GM19397 (cell line): ENCODE results near the gene RCOR2.
"Not testable (repeated sequence)": the region's sequence is repeated elsewhere in the genome, so short reads cannot be mapped to it uniquely, and the experiment has no call there.

Experiments used
- ATAC-seq: cut with Tn5 transposase; IDR thresholded peaks from one replicate; pipeline ENCODE4 v1.9.1; 2021; ENCODE audit warnings: mild to moderate bottlenecking, moderate library complexity; ENCODE audit not compliant: unreplicated experiment

RCOR2 gene

DNA sequence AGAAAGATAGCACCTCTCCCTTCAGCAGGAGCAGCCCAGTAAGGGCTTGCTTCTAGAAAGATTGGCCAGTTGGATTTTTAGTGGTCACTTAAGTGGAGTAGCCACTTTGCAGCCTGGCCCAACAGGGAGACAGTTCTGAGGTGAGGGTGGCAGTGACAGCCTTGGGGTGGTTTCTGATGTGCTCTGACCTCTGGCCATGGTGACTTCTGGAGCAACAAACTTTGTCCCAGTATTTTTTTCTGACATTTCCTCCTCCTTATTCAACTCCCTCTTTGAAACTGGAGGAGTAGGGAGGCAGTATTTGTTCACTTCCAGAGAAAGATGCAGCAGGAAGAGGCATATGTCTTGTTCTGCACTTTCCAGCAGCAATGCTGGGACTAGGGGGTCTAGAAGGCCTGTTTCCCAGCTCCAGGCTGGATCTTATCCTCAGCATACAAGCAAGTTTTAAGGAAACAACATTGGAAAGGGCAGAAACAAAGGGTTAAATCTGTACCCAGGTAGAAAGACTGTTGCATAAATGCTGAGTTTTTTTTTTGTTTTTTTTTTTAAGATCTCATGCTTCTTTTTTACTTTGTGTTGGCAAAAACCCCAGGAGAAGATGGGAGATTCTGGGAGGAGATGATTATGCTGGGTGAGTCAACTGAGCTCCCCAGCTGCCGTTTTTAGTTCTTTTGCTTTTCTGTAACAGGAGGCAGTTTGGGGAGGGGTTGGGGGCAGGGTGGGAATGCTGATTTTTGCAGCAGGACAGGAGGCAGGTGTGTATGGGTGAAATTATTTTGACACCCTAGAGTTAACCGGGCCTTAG lies 37.2 kb downstream of the RCOR2 start:
- no peak for ATAC-seq

DNA sequence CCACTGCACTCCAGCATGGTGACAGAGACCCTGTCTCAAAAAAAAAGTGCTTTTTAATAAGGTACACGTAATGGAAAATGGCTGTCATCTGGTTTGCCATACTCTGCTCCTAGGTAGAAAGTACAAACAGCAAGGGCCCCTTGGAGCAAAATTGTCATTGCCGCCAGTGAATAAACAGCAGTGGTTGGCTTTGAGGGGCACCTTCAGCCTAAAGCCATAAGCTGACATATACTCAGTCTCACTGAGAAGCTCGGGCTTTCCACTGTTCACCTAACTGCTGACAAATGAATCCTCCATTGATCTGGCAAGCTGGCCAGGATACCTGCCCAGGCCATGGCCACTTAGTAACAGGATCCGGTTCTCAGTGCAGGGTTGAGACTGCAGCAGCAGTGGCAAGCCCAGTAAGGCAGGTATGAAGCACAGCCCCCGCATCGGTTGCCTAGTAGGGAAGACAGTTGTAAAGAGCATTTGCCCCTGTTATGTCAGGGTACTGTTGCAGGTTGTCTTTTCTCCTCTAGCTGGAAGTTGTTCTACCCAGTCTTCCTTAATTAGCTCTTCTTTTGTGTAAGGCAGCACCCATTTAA lies 39.2 kb downstream of the RCOR2 start:
- ATAC-seq: no peak

DNA sequence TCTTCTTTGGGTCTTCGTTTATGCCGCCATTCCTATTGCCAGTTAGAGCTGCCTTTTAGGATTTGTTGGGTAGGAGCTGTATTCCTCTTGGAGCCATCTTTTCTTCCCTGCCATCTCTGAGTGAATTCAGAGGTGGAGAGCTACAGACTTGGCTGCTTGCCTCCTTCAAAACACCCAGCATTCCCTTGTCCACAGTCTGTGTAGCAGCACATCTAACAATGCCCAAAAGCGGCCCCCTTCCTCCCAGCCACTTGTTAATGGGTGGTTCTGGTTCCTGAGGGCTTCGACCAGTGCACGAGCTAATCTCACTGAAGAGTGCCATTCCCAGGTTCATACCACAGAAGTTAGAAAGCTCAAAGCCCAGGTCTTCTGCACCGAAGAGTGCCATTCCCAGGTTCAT lies 40.3 kb downstream of the RCOR2 start:
- ATAC-seq: no peak

DNA sequence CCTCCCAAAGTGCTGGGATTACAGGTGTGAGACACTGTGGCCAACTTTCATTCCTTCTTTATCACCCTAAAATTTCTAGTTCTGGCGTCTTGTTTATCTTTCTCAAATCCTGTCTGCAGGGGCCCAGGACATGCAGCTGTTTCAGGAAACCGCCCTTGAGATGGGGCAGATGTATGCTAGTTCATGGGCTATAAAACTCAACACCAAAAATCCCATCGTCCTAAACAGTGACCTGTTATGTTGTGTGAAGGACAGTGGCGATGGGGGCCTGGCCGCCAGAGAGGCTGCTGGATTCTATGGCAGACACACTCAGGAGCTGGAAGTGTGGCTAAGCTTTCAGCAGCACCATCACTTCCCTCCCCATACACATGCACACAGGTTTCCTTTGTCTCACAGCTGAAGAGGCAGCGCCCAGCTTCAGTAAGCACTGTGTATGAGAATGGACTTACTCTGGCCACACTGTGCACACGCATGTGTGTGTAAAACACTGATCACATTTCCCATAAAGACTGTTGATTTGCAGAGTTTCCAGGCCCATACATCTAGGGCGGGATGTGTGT lies 41.4 kb downstream of the RCOR2 start:
- ATAC-seq: no peak

DNA sequence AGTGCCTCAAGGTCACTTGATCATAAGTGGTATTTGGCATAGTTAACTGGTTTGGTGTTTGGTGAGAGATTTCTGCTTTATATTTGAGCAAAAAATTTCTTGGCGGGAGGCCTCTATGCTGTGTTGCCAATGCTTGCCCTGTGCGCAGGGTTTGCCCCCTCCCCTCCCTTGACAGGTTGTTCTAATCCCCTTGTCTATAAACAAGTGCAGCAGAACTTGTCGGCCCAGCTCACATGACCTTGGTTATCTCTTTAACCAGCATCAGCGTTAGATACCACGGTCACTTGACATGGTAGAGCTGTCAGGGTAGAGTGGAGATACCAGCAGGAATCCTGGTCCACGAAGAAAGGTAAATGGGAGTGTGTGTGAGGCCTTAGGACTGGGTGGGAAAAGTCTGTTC lies 42.5 kb downstream of the RCOR2 start:
- ATAC-seq: no peak

DNA sequence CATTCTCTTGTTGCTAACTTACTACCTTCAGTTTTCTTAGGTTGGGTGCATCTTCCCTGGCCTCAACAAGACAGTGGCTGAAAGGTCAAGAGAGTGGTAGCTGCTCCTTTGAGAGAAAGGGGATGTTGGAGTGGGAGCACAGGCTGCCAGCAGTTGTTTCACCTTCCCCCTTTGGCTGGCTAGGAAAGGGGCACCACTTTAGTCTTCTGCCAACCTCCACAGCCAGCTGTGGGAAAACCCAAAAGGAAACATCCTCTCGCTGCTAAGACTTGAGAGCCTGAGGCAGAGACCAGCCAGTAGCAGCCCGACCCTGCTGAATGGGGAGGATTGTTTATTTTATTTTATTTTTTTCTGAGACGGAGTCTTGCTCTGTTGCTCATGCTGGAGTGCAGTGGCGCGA lies 43.7 kb downstream of the RCOR2 start:
- ATAC-seq: no peak

DNA sequence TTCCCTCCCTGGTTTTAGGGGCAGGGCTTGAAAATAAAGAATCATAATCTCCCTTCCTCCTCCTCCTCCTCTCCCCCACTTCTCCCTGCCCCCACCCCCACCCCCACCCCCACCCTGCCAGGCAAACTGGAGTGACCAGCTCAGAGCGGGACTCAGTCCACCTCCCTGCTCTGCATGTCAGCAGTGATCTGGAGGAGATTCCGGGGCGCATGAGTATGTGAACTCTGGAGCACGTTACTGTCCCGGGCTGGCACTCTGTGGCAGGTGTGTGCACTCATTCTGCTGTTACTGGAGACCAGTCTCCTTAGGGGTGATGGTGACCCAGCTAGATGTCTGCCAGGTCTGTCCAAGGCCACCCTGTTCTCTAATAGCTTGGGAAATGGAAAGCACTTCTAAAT lies 44.2 kb downstream of the RCOR2 start:
- no peak for ATAC-seq

DNA sequence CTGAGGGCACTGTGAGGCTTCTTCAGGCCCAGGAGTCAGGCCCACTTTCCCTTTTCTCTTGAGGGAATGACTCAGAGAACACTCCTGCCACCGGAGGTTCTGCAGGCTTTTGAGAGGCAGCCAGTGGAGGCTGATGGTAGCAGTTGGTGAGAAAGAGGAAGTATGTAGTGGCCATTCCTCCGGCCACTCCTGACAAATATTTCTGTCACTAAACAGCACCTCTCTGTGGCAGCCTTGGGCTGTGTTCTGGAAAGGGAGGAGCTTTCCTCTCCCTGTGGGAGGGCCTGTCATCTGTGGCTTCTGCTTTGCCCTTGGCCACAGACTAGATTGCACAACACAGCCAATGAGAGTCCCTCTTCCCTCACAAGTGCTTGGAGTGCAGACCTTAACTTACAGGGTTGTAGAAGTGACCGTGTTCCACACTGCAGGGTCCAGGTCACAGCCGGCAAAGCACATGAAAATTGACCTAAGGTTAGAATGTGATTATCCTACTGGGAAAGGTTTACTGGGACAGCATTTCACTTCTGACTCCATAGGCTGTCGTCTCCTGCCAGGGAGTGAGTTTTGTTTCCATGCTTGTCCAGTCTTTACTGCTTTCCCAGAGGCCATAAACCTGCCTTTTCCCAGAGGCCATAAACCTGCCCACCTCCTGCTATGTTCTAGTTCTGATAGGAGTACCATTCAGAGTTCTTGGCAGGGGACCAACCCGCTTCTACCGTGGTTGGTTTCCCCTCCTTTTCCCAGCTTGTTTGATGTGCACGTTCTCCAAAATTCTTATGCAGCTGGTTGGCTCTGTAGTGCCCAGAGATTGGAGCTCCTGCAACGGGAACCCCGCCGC lies 44.8 kb downstream of the RCOR2 start:
- peak; percentile 91 for ATAC-seq

DNA sequence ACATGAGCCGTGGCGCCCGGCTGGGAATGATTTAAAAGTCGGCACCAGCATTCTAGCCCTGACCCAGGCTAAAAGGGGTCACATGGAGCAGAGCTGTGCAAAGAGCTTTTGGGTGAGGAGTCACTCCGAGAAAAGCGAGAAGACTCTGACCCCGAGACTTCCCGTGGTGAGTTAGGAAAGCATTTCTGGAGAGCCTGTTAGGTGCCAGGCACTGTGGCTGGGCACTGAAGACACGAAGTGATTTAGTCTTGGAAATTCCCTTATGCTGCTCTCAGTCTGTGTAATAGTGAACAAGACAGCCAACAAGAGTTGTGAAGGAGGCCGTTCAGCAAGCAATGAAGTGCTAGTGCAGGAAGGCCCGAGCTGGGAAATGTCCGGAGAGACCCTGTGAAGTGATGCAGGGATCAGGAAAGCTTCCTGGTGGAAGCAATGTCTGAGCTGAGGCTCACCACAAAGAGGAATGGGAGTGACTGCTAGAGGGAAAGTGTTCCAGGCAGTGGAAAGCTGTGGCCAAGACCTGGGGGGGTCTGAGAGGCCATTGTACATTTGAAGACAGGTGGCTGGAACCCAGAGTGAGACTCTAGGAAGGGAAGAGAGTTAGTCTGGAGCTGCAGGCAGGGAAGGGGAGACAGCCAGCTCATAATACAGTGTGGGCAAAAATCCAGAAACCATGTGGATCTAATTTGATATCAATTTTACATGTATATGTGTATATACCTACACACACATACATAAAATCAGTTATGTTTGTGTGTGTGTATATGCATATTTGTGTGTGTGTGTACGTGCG lies 46.4 kb downstream of the RCOR2 start:
- no peak for ATAC-seq

DNA sequence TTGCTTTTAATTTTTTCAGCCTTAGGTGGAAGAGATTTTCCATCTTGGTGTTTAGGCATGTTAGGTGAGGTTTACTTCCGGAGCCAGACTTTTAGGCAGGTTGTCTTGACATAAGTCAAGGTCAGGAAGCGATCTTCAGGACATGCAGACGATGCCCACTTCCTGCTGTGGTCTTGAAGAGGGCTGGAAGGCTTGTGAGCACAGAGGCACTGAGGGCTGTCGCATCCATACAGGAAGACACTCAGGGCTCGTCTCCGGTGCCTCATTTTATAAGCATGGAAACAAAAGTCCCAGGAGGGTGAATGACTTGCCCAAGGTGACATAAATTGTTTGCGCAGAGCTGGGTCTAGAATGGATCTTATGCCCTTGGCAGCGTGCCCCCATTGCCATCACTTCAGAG lies 47.3 kb downstream of the RCOR2 start:
- no peak for ATAC-seq

DNA sequence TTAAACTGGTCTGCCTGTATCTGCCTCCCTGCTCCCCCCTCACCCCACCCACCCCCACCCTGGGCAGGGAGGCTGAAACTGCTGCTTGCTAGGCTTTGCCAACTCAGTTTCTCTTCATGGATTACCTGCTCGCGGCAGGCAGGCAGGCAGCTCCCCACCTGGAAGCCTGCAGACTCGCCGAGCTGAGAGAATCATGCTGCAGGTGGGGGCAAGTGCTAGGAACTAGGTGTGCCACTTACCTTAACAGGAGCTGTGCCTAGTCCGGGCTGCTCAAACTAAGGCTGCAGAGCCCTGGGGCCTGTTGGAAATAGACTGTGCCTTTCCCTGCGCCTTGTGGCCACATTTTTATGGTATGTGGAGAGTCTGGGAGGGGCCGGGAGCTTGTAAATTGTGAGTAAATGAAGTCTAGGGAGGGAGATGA lies 47.8 kb downstream of the RCOR2 start:
- no peak for ATAC-seq

DNA sequence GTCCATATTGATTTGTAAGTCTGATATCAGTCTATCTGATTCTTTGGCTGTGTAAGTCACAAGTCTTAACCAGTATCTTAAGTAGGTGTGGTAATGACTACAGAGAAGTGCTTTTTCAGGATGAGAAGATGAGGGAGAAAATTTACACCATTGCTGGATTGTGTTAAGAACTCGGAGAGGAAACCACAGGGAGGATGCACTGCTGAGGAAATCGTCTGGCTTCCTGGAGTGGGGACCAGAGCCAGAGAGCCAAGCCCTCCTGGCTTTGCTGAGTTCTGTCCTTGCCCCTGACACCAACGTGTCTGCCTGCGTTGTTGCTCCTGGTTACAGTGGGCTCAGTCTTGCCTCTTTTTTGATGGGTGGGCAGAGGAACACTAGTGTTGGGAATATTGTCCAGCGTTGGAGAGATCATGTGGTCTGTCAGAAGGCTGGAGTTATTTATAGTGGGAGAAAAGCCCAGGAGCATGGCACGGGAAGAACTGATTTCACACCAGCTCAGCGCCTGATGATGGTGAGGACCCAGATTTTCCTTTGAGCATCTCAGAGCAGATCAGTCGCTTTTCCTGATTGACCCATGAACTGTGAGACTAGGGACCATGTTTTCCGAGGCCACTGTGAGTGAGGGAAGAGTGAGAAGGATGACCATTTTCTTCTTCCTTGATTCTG lies 48.4 kb downstream of the RCOR2 start:
- no peak for ATAC-seq

DNA sequence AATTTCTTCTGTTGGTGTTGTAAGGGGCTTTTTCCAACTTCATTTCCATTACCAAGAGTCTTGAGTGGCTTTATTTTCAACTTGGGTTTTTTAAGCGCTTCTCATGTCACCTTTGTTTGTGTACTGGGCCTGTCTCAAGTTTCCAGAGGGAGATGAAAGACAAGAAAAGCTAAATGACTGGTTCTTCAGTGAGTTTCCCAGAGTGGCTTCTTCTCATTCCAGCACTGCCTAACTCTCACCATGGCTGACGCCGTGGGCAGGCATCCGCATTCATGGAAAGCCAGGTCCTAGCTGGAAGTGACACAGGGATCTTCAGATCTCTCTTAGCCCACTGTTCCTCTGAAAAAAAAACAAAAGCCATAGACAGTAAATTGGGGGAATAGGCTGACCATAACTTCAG lies 49.5 kb downstream of the RCOR2 start:
- ATAC-seq: no peak

DNA sequence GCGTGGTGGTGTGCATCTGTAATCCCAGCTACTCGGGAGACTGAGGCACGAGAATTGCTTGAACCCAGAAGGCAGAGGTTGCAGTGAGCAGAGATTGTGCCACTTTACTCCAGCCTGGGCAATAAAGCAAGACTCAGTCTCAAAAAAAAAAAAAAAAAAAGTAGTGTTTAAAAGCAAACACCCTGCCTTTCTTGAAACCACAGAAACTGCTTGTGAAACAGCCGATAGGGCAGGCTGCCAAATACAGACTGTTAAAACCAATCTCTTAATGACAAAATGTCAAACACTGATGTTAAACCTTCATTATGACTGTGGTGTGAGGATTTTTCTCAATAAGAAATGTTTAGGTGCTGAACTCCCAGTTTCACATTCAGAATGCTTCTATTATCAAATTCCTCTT lies 50.8 kb downstream of the RCOR2 start:
- no peak for ATAC-seq

DNA sequence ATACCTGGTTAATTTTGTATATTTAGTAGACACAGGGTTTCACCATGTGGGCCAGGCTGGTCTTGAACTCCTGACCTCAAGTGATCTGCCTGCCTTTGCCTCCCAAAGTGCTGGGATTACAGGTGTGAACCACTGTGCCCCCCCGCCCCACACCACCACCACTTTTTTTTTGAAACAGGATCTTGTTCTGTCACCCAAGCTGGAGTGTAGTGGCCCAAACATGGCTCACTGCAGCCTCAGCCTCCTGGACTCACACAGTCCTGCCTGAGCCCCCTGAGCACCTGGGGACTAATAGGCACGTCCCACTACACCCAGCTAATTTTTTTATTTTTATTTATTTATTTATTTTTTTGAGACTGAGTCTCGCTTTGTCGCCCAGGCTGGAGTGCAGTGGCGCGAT lies 53.3 kb downstream of the RCOR2 start:
- ATAC-seq: not testable (repeated sequence)

DNA sequence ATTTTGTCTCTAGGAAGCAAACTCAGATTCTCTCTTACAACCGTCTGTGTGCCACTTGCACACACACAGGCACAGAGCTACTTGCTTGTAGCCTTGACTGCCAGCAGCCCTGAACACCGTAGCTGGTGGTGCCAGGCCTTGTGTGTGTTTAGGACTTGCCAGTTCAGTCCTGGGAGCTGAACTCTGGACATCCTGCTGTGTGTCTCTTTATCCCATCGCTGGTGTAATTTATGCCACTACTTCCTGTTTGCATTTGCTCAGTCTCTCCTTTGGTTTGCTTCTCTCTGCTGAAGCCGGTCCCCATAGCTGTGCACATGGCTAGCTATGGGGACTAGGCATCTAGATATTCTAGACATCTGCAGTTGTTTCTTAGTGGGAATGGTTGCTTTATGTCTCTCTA lies 54.0 kb downstream of the RCOR2 start:
- ATAC-seq: no peak
